ENCODE measurements around the gene SLC6A9.

Gene SLC6A9

GRCh38 chr1:44068442-44068921 lies 37.2 kb upstream of the SLC6A9 start:
- TF ChIP-seq, protein P1, sequence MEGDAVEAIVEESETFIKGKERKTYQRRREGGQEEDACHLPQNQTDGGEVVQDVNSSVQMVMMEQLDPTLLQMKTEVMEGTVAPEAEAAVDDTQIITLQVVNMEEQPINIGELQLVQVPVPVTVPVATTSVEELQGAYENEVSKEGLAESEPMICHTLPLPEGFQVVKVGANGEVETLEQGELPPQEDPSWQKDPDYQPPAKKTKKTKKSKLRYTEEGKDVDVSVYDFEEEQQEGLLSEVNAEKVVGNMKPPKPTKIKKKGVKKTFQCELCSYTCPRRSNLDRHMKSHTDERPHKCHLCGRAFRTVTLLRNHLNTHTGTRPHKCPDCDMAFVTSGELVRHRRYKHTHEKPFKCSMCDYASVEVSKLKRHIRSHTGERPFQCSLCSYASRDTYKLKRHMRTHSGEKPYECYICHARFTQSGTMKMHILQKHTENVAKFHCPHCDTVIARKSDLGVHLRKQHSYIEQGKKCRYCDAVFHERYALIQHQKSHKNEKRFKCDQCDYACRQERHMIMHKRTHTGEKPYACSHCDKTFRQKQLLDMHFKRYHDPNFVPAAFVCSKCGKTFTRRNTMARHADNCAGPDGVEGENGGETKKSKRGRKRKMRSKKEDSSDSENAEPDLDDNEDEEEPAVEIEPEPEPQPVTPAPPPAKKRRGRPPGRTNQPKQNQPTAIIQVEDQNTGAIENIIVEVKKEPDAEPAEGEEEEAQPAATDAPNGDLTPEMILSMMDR (IDR thresholded peaks at IDR 0.05; ENCODE audit: insufficient read depth, low read length, poor library complexity, severe bottlenecking) = no peak
- Histone ChIP-seq H3K79me2 (ENCODE audit: insufficient read depth, low read length) (no peaks in the 10 kb centered on the region), H4K20me1 (ENCODE audit: low read depth, low read length) (no peaks in the 10 kb centered on the region), H3F3A (ENCODE audit: insufficient read depth) (no peaks in the 10 kb centered on the region), H3K27ac (ENCODE audit: low read depth, low read length) (no peak overlapping the region), H3K4me2 (ENCODE audit: low read depth, low read length, poor library complexity, severe bottlenecking) (no peak overlapping the region), H3K9me3 (ENCODE audit: insufficient read depth, low read length) (no peaks in the 10 kb centered on the region), H3K27me3 (ENCODE audit: low read length) (no peaks in the 10 kb centered on the region), H3K9me2 (replicated peaks; ENCODE audit: insufficient read depth, low read length) (no peaks in the 10 kb centered on the region), H3K36me3 (ENCODE audit: low read length) (no peaks in the 10 kb centered on the region), H3K9ac (ENCODE audit: low read length) (no peak overlapping the region), H2AFZ (ENCODE audit: low read depth, low read length, severe bottlenecking) (no peak overlapping the region), H3K4me3 (ENCODE audit: insufficient read depth, low read length, poor library complexity, severe bottlenecking) (no peak overlapping the region)

DNA sequence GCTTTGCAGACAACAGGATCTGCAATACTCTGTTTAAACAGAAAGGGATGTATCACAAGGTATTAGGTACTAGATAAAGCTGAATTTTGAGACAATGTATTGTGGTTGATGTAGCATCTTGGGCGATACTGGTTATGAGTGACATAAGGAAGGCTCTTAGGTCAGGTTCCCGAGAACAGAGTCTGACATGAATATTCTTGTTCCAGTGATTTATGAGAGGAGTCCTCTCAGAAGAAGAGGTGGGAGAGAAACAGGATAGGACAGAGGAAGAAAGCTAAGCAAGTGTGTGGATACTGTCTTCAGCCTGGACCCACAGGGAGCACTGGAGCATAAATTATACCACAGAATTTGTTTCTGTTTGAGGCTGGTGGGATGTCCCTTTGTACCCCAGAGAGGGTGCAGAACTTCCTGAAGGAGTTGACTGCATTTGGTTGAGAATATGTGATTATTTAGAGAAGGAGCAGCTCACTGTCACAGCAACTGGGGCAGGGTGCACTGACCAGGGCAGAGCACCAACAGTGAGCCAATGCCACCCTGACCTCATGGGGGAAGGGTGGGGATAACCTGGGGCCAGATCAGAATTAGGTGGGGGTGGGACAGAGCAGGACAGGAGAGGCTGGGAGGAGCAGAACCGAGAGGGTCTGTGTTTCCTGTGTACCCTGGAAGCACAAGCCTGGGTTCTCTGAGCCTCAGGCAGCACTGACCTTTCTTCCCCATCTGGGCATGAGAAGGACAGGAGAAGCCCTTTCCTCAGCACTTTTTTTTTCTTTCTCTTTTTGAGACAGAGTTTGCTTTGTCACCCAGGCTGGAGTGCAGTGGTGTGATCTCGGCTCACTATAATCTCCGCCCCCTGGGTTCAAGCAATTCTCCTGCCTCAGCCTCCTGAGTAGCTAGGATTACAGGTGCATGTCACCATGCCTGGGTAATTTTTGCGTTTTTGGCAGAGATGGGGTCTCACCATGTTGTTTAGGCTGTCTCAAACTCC lies 36.3 kb upstream of the SLC6A9 start:
- no peak overlapping the region for H3K9ac ChIP-seq (ENCODE audit: low read length)
- no peak overlapping the region for H3K27ac ChIP-seq (ENCODE audit: low read depth, low read length)
- H3K79me2 ChIP-seq (ENCODE audit: insufficient read depth, low read length) = no peaks in the 10 kb centered on the region
- H3K27me3 ChIP-seq (ENCODE audit: low read length) = no peaks in the 10 kb centered on the region
- H3K4me3 ChIP-seq (ENCODE audit: insufficient read depth, low read length, poor library complexity, severe bottlenecking) = no peak overlapping the region
- H3K36me3 ChIP-seq (ENCODE audit: low read length) = no peaks in the 10 kb centered on the region
- H3K4me2 ChIP-seq (ENCODE audit: low read depth, low read length, poor library complexity, severe bottlenecking) = no peak overlapping the region
- H2AFZ ChIP-seq (ENCODE audit: low read depth, low read length, severe bottlenecking) = no peak overlapping the region
- H4K20me1 ChIP-seq (ENCODE audit: low read depth, low read length) = no peaks in the 10 kb centered on the region
- TF ChIP-seq EZH2phosphoT487 (conservative IDR thresholded peaks at IDR 0.05; ENCODE audit: low read length) = no peak
- H3K9me2 ChIP-seq (replicated peaks; ENCODE audit: insufficient read depth, low read length) = no peaks in the 10 kb centered on the region
- H3K9me3 ChIP-seq (ENCODE audit: insufficient read depth, low read length) = no peaks in the 10 kb centered on the region
- no peaks in the 10 kb centered on the region for H3F3A ChIP-seq (ENCODE audit: insufficient read depth)

GRCh38 chr1:44062656-44063179 lies 31.5 kb upstream of the SLC6A9 start:
- H3K79me2 ChIP-seq (ENCODE audit: insufficient read depth, low read length) = no peaks in the 10 kb centered on the region
- H3K36me3 ChIP-seq (ENCODE audit: low read length) = no peaks in the 10 kb centered on the region

DNA sequence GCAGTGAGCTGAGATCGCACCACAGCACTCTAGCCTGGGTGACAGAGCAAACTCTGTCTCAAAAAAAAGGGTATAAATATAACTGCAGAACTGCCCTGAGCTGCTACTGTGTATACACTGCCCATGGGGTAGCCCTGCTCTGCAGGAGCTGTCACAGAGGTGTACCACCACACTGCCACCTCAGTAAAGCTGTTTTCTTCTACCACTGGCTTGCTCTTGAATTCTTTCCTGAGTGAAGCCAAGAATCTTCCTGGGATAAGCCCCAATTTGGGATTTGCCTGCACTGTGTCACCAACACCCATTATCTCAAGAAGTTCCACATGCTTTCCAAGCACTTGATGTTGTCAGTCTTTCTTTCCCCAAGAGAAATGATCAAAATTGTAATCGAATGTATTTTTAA lies 30.6 kb upstream of the SLC6A9 start:
- Histone ChIP-seq H3K36me3 (ENCODE audit: low read length) (no peaks in the 10 kb centered on the region), H3K27ac (ENCODE audit: low read depth, low read length) (no peak overlapping the region), H4K20me1 (ENCODE audit: low read depth, low read length) (no peaks in the 10 kb centered on the region), H3K9me3 (ENCODE audit: insufficient read depth, low read length) (no peaks in the 10 kb centered on the region), H3K27me3 (ENCODE audit: low read length) (no peaks in the 10 kb centered on the region), H2AFZ (ENCODE audit: low read depth, low read length, severe bottlenecking) (no peak overlapping the region), H3K9ac (ENCODE audit: low read length) (no peak overlapping the region), H3K4me3 (ENCODE audit: insufficient read depth, low read length, poor library complexity, severe bottlenecking) (no peak overlapping the region), H3K79me2 (ENCODE audit: insufficient read depth, low read length) (no peaks in the 10 kb centered on the region), H3K9me2 (replicated peaks; ENCODE audit: insufficient read depth, low read length) (no peaks in the 10 kb centered on the region), H3K4me2 (ENCODE audit: low read depth, low read length, poor library complexity, severe bottlenecking) (no peak overlapping the region), H3F3A (ENCODE audit: insufficient read depth) (no peaks in the 10 kb centered on the region)
- no peak for TF ChIP-seq EZH2phosphoT487 (conservative IDR thresholded peaks at IDR 0.05; ENCODE audit: low read length)
- TF ChIP-seq, protein P1 (IDR thresholded peaks at IDR 0.05; ENCODE audit: insufficient read depth, low read length, poor library complexity, severe bottlenecking) = no peak

More at GRCh38 chr1:44062656-44063179, 31.5 kb upstream of the SLC6A9 start:
- Histone ChIP-seq H3K9ac (ENCODE audit: low read length) (no peak overlapping the region), H3K4me2 (ENCODE audit: low read depth, low read length, poor library complexity, severe bottlenecking) (no peak overlapping the region), H3K27me3 (ENCODE audit: low read length) (no peaks in the 10 kb centered on the region), H4K20me1 (ENCODE audit: low read depth, low read length) (no peaks in the 10 kb centered on the region), H2AFZ (ENCODE audit: low read depth, low read length, severe bottlenecking) (no peak overlapping the region), H3K9me3 (ENCODE audit: insufficient read depth, low read length) (no peaks in the 10 kb centered on the region), H3F3A (ENCODE audit: insufficient read depth) (no peaks in the 10 kb centered on the region), H3K27ac (ENCODE audit: low read depth, low read length) (no peak overlapping the region), H3K9me2 (replicated peaks; ENCODE audit: insufficient read depth, low read length) (no peaks in the 10 kb centered on the region), H3K4me3 (ENCODE audit: insufficient read depth, low read length, poor library complexity, severe bottlenecking) (no peak overlapping the region)
- TF ChIP-seq EZH2phosphoT487 (conservative IDR thresholded peaks at IDR 0.05; ENCODE audit: low read length) = no peak

Data from SU-DHL-6 (cell line).